Mesenchymal stem cell (in vitro differentiated cells and primary cell): ENCODE measurements around the gene KIF14.

Experiments used
- DNase-seq: peaks from one replicate; pipeline ENCODE4 v3.0.0-alpha.2; 2013
- H2AFZ ChIP-seq: one replicate; pipeline ENCODE4 v1.6.1; 2013; ENCODE audit warnings: low read depth, mild to moderate bottlenecking, control low read depth, inconsistent platforms, low read length, moderate library complexity
- H2AK5ac ChIP-seq: 2 replicates; pipeline ENCODE4 v1.6.1; 2013; ENCODE audit warnings: low read length, moderate library complexity, mild to moderate bottlenecking, inconsistent platforms; ENCODE audit not compliant: severe bottlenecking
- H2BK120ac ChIP-seq: one replicate; pipeline ENCODE4 v1.6.1; 2013; ENCODE audit warnings: low read depth, mild to moderate bottlenecking, inconsistent platforms, low read length, moderate library complexity
- H2BK12ac ChIP-seq, 2 experiments: one replicate each; pipeline ENCODE4 v1.6.1; 2013; ENCODE audit warnings: inconsistent platforms in 2 of 2, low read length in 2 of 2, mild to moderate bottlenecking in 2 of 2, moderate library complexity in 2 of 2, control low read depth in 1 of 2
- H2BK15ac ChIP-seq: one replicate; pipeline ENCODE4 v1.6.1; 2013; ENCODE audit warnings: mild to moderate bottlenecking, low read depth, inconsistent platforms; ENCODE audit not compliant: poor library complexity, severe bottlenecking
- H2BK5ac ChIP-seq: 2 replicates; pipeline ENCODE4 v1.6.1; 2013; ENCODE audit warnings: low read depth, mild to moderate bottlenecking, low read length, control low read depth, inconsistent platforms; ENCODE audit not compliant: poor library complexity, severe bottlenecking
- H3K14ac ChIP-seq, 2 experiments: one replicate each; pipeline ENCODE4 v1.6.1; 2013; ENCODE audit warnings: inconsistent platforms in 2 of 2, low read length in 2 of 2, control low read depth in 1 of 2, mild to moderate bottlenecking in 1 of 2, moderate library complexity in 1 of 2
- H3K18ac ChIP-seq, 2 experiments: one replicate each; pipeline ENCODE4 v1.6.1; 2013; ENCODE audit warnings: inconsistent platforms in 2 of 2, low read length in 2 of 2, control low read depth in 1 of 2, low read depth in 1 of 2, mild to moderate bottlenecking in 1 of 2
- H3K23ac ChIP-seq, 2 experiments: one replicate each; pipeline ENCODE4 v1.6.1; 2013; ENCODE audit warnings: inconsistent platforms in 2 of 2, low read length in 2 of 2, mild to moderate bottlenecking in 2 of 2, moderate library complexity in 2 of 2, control low read depth in 1 of 2
- H3K27ac ChIP-seq: 2 replicates; pipeline ENCODE4 v1.5.1; 2013; ENCODE audit warnings: mild to moderate bottlenecking, moderate library complexity, low read length, control low read depth, inconsistent platforms; ENCODE audit not compliant: poor library complexity, severe bottlenecking
- H3K27me3 ChIP-seq, 2 experiments: 2 replicates each; pipeline versions ENCODE4 v1.6.1 to v1.7.0; 2013; ENCODE audit warnings: low read length in 2 of 2, mild to moderate bottlenecking in 2 of 2, moderate library complexity in 2 of 2, control low read depth in 1 of 2, inconsistent platforms in 1 of 2; ENCODE audit not compliant: control insufficient read depth in 1 of 2, insufficient read depth in 1 of 2
- H3K36me3 ChIP-seq, 2 experiments: 2 replicates each; pipeline versions ENCODE4 v1.6.1 to v1.7.0; 2013; ENCODE audit warnings: low read length in 2 of 2, control low read depth in 1 of 2, inconsistent platforms in 1 of 2, low read depth in 1 of 2, mild to moderate bottlenecking in 1 of 2; ENCODE audit not compliant: insufficient read depth in 2 of 2, control insufficient read depth in 1 of 2
- H3K4ac ChIP-seq, 2 experiments: one replicate each; pipeline ENCODE4 v1.6.1; 2013; ENCODE audit warnings: inconsistent platforms in 2 of 2, low read length in 2 of 2, mild to moderate bottlenecking in 2 of 2, moderate library complexity in 2 of 2, control low read depth in 1 of 2, low read depth in 1 of 2
- H3K4me1 ChIP-seq: 2 replicates; pipeline ENCODE4 v1.6.1; 2013; ENCODE audit warnings: low read depth, low read length, control low read depth; ENCODE audit not compliant: control insufficient read depth, insufficient read depth
- H3K4me2 ChIP-seq: 2 replicates; pipeline ENCODE4 v1.6.1; 2013; ENCODE audit warnings: low read length, mild to moderate bottlenecking, inconsistent platforms; ENCODE audit not compliant: poor library complexity, severe bottlenecking
- H3K4me3 ChIP-seq, 2 experiments: 2 replicates each; pipeline versions ENCODE4 v1.5.1 to v1.7.0; 2013; ENCODE audit warnings: low read length in 2 of 2, mild to moderate bottlenecking in 2 of 2, control low read depth in 1 of 2, low read depth in 1 of 2; ENCODE audit not compliant: insufficient read depth in 1 of 2
- H3K79me1 ChIP-seq: replicated peaks from 2 replicates; pipeline ENCODE4 v1.6.1; 2013; ENCODE audit warnings: mild to moderate bottlenecking, control low read depth, low read length, inconsistent platforms; ENCODE audit not compliant: poor library complexity, severe bottlenecking
- H3K9ac ChIP-seq: 2 replicates; pipeline ENCODE4 v1.7.0; 2013; ENCODE audit warnings: mild to moderate bottlenecking, low read length, moderate library complexity
- H3K9me3 ChIP-seq: 2 replicates; pipeline ENCODE4 v1.7.0; 2013; ENCODE audit warnings: mild to moderate bottlenecking, low read length; ENCODE audit not compliant: control insufficient read depth
- H4K8ac ChIP-seq: one replicate; pipeline ENCODE4 v1.6.1; 2013; ENCODE audit warnings: inconsistent platforms, mild to moderate bottlenecking, low read length, moderate library complexity
- H4K91ac ChIP-seq: one replicate; pipeline ENCODE4 v1.6.1; 2013; ENCODE audit warnings: mild to moderate bottlenecking, low read length, inconsistent platforms
- WGBS: methylation state at CpG from one replicate; pipeline ENCODE4 v1.1.7; 2013; ENCODE audit warnings: mixed read lengths; 5-methylcytosine and 5-hydroxymethylcytosine counted together

The KIF14 gene

DNA sequence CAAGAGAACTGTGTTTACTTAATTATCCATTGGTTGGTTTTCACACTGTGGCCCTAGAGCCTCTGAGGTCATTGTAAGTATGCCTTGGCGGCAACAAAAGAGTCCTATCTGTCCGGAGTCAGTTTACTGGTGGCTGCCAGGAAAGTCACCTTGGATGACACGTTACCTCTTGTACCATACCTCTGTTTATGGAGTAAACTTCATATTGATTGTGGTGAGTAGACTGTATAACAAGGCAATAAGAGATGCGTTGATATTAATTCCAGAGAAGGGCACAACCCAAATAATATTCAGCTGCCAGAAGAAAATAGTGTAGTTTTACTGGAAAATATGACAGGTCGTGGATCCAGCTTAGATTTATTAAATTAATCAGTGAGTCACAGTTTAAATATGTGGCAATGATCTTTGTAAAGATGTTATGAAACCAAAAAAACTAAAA is 20.4 kb upstream of the KIF14 start:
- Histone ChIP-seq H3K4me2 (no peak overlapping the region), H3K36me3 (peaks cover 0 to 9% of the 10 kb centered on the region in 2 experiments), H2BK5ac (no peak overlapping the region), H3K9me3 (no peaks in the 10 kb centered on the region), H3K27me3 (no peaks in the 10 kb centered on the region), H3K27ac (no peak overlapping the region), H4K8ac (no peak overlapping the region), H2AFZ (no peak overlapping the region), H3K4me1 (no peaks in the 10 kb centered on the region), H3K4ac (no peak overlapping the region), H3K4me3 (no peak overlapping the region), H3K79me1 (no peaks in the 10 kb centered on the region), H2AK5ac (no peak overlapping the region), H2BK15ac (no peak overlapping the region), H3K23ac (no peak overlapping the region), H3K14ac (no peak overlapping the region), H2BK12ac (no peak overlapping the region), H4K91ac (no peak overlapping the region), H3K18ac (no peak overlapping the region), H3K9ac (no peak overlapping the region), H2BK120ac (no peak overlapping the region)
- 88% methylated on average over 4 of the region's 5 CpGs for WGBS
- no peak for DNase-seq

DNA sequence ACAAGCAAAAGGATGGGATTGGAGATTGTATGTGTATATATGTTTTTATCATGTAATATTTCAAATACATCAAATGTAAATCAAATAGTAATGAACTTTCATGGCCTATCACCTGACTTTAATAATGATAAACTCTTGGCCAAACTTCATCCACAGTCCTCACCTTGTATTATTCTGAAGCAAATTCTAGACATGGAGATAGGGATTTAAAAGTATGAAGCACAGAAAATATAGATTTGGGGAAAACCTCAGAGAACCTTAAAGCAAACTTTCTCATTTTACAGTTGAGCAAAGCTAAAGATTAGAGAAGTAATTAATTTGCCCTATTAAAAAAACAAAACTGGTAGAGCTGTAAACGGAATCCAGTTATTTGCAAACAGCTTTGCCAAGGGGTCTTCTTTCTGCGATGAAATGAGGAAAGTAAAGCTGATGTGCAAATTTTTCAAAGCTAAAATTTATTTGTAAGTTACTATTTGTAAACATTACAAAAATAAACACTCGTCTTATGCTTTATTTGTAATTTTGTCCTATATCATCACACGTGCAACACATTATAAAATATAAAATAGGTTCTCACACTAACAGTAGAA is 19.9 kb upstream of the KIF14 start:
- Histone ChIP-seq H3K23ac (no peak overlapping the region), H4K91ac (no peak overlapping the region), H3K27ac (no peak overlapping the region), H2AK5ac (no peak overlapping the region), H2BK12ac (no peak overlapping the region), H3K27me3 (no peaks in the 10 kb centered on the region), H2AFZ (no peak overlapping the region), H3K79me1 (no peaks in the 10 kb centered on the region), H2BK120ac (no peak overlapping the region), H3K36me3 (peaks cover 0 to 4% of the 10 kb centered on the region in 2 experiments), H2BK15ac (no peak overlapping the region), H3K9ac (peak overlapping the region; percentile 72), H3K4ac (no peak overlapping the region), H2BK5ac (no peak overlapping the region), H3K4me2 (no peak overlapping the region), H3K4me3 (no peak overlapping the region), H3K9me3 (no peaks in the 10 kb centered on the region), H3K14ac (no peak overlapping the region), H4K8ac (no peak overlapping the region), H3K18ac (no peak overlapping the region), H3K4me1 (no peaks in the 10 kb centered on the region)
- WGBS, result no CpG with 5 or more reads among the region's 4 CpGs
- no peak for DNase-seq

DNA sequence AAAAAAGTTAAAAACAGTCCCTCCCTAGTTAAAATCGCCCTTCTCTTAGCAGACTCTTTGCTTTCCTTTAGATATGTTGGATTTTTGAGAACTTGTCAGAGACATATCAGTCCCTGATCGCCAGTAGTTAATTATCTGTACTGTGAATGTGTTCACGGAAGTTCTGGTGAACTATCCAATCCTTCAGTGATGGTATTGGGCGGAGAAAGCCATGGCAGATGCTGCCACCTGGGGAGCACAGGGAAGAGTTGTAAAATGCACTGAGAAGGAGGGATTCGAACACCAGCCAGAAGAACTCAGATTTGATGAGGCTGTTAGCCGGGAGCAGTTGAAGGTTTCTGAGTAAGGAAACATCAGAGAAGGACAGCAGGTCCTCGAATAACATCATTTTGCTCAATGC is 17.5 kb upstream of the KIF14 start:
- Histone ChIP-seq H3K79me1 (no peaks in the 10 kb centered on the region), H4K91ac (no peak overlapping the region), H3K27me3 (no peaks in the 10 kb centered on the region), H3K36me3 (peaks cover 0 to 2% of the 10 kb centered on the region in 2 experiments), H3K23ac (no peak overlapping the region), H3K4me3 (no peak overlapping the region), H2BK120ac (no peak overlapping the region), H3K4me1 (no peaks in the 10 kb centered on the region), H2AFZ (no peak overlapping the region), H2BK12ac (no peak overlapping the region), H3K18ac (no peak overlapping the region), H3K4ac (no peak overlapping the region), H3K9me3 (no peaks in the 10 kb centered on the region), H2AK5ac (no peak overlapping the region), H4K8ac (no peak overlapping the region), H3K27ac (no peak overlapping the region), H2BK15ac (no peak overlapping the region), H3K9ac (no peak overlapping the region), H3K14ac (no peak overlapping the region), H2BK5ac (no peak overlapping the region), H3K4me2 (no peak overlapping the region)
- no peak for DNase-seq
- WGBS, result 94% methylated on average over 7 of the region's 7 CpGs

DNA sequence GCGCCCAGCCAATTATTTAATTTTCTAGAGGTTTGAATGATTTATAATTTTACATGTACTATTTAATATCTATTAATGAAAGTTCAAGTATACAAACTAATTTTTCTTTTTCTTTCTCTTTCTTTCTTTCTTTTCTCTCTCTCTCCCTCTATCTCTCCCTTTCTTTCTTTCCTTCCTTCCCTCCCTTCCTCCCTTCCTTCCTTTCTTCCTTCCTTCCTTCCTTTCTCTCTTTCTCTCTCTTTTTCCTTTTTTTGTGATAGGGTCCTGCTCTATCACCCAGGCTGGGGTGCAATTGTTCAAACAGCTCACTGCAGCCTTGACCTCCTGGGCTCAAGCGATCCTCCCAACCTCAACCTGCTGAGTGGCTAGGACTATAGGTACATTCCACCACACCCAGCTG is 16.1 kb upstream of the KIF14 start:
- Histone ChIP-seq H3K9ac (no peak overlapping the region), H4K91ac (no peak overlapping the region), H3K27me3 (no peaks in the 10 kb centered on the region), H2BK120ac (no peak overlapping the region), H3K4me3 (no peak overlapping the region), H3K27ac (no peak overlapping the region), H2BK12ac (no peak overlapping the region), H3K4me2 (no peak overlapping the region), H3K9me3 (no peaks in the 10 kb centered on the region), H3K18ac (no peak overlapping the region), H3K4ac (no peak overlapping the region), H3K36me3 (peaks cover 0 to 2% of the 10 kb centered on the region in 2 experiments), H2AFZ (no peak overlapping the region), H2BK15ac (no peak overlapping the region), H3K14ac (no peak overlapping the region), H2AK5ac (no peak overlapping the region), H3K23ac (no peak overlapping the region), H3K79me1 (no peaks in the 10 kb centered on the region), H4K8ac (no peak overlapping the region), H3K4me1 (no peaks in the 10 kb centered on the region), H2BK5ac (no peak overlapping the region)
- DNase-seq, result no peak
- 100% methylated on average over 1 of the region's 2 CpGs for WGBS
